HEK293 (cell line): ENCODE results near the gene ABCB9.

Experiments
- SETDB1 ChIP-seq: IDR thresholded peaks from one replicate; pipeline ENCODE4 v1.6.1; 2017; ENCODE audit warnings: mild to moderate bottlenecking, low read length, moderate library complexity, mixed read lengths; ENCODE audit not compliant: insufficient read length
- ZFP3 ChIP-seq: fragments of 450-650 bp; formaldehyde crosslinking; IDR thresholded peaks from 2 replicates; pipeline ENCODE4 v1.5.1; 2016; ENCODE audit warnings: low read depth, missing biosample characterization, missing genetic modification characterization
- ZIC2 ChIP-seq: fragments of 450-650 bp; formaldehyde crosslinking; IDR thresholded peaks from 2 replicates; pipeline ENCODE4 v1.5.1; 2016; ENCODE audit warnings: missing biosample characterization, missing genetic modification characterization
- ZNF366 ChIP-seq: fragments of 450-650 bp; formaldehyde crosslinking; conservative IDR thresholded peaks from 2 replicates; pipeline ENCODE4 v1.5.1; 2016; ENCODE audit warnings: missing biosample characterization, missing genetic modification characterization
- ZNF660 ChIP-seq: fragments of 450-650 bp; IDR thresholded peaks from 2 replicates; pipeline ENCODE4 v1.5.1; 2018; ENCODE audit warnings: missing biosample characterization, mild to moderate bottlenecking, missing genetic modification characterization
- ZNF785 ChIP-seq: fragments of 450-650 bp; formaldehyde crosslinking; IDR thresholded peaks from 2 replicates; pipeline ENCODE4 v1.5.1; 2016; ENCODE audit warnings: missing biosample characterization, missing genetic modification characterization
- TF ChIP-seq, protein P1 (sequence below): fragments of 450-650 bp; formaldehyde crosslinking; IDR thresholded peaks from 2 replicates; pipeline ENCODE4 v1.5.1; 2016; ENCODE audit warnings: missing biosample characterization, missing genetic modification characterization
- TF ChIP-seq, protein P2 (sequence below): fragments of 450-650 bp; formaldehyde crosslinking; IDR thresholded peaks from 2 replicates; pipeline ENCODE4 v1.5.1; 2016; ENCODE audit warnings: missing biosample characterization, missing genetic modification characterization
- TF ChIP-seq, protein P3 (sequence below): fragments of 450-650 bp; formaldehyde crosslinking; conservative IDR thresholded peaks from 2 replicates; pipeline ENCODE4 v1.5.1; 2016; ENCODE audit warnings: low read depth, missing biosample characterization, missing genetic modification characterization

DNA sequence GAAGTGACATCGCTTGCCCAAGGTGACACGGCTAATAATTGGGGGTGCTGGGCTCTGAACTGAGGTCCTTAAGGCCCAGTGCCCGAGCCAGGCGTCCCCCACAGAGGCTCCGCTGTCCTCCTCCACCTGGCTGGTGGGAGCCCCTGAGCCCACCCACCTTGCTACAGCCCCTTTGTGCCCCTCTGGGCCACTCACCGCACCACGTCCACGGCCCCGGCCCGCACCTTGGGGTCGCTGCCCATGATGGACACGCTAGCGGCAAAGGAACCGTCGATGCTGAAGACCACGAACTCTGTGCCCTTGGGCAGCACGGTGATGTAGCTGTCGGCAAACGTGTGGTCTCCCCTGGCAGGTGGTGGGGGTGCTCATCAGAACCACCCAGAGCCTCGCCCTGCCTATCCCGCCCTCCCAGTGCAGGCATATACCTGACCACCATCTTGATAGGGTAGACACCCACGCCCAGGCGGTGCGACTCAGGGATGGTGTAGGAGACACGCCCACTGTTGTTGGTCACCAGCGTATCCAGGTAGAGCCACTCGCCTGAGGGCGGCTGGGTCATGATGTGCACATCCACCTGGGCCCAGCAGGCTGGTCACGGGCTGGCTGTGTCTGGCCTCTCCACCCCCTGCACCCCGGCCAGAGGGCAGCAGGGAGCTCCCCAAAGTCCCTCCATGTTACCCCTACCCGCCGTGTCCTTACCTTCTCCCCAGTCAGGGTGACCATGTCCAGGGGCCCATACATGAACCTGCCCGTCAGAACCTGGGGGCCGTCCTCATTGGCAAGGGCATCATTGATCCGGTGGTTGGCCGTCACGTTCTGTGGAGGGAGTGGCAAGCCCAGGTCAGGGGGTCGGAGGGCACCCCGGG lies 21.1 kb upstream of the ABCB9 start:
- TF ChIP-seq ZNF366 (tag by site-specific recombination) = no peak
- no peak for TF ChIP-seq ZIC2 (tag by site-specific recombination)
- TF ChIP-seq, protein P1, sequence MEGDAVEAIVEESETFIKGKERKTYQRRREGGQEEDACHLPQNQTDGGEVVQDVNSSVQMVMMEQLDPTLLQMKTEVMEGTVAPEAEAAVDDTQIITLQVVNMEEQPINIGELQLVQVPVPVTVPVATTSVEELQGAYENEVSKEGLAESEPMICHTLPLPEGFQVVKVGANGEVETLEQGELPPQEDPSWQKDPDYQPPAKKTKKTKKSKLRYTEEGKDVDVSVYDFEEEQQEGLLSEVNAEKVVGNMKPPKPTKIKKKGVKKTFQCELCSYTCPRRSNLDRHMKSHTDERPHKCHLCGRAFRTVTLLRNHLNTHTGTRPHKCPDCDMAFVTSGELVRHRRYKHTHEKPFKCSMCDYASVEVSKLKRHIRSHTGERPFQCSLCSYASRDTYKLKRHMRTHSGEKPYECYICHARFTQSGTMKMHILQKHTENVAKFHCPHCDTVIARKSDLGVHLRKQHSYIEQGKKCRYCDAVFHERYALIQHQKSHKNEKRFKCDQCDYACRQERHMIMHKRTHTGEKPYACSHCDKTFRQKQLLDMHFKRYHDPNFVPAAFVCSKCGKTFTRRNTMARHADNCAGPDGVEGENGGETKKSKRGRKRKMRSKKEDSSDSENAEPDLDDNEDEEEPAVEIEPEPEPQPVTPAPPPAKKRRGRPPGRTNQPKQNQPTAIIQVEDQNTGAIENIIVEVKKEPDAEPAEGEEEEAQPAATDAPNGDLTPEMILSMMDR (tag by site-specific recombination) = no peak
- TF ChIP-seq, protein P2, sequence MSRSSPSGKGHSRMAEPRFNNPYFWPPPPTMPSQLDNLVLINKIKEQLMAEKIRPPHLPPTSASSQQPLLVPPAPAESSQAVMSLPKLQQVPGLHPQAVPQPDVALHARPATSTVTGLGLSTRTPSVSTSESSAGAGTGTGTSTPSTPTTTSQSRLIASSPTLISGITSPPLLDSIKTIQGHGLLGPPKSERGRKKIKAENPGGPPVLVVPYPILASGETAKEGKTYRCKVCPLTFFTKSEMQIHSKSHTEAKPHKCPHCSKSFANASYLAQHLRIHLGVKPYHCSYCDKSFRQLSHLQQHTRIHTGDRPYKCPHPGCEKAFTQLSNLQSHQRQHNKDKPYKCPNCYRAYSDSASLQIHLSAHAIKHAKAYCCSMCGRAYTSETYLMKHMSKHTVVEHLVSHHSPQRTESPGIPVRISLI (tag by site-specific recombination) = no peak
- TF ChIP-seq SETDB1 = no peak
- TF ChIP-seq ZFP3 = no peak
- no peak for TF ChIP-seq ZNF660 (tag by site-specific recombination)
- TF ChIP-seq, protein P3, sequence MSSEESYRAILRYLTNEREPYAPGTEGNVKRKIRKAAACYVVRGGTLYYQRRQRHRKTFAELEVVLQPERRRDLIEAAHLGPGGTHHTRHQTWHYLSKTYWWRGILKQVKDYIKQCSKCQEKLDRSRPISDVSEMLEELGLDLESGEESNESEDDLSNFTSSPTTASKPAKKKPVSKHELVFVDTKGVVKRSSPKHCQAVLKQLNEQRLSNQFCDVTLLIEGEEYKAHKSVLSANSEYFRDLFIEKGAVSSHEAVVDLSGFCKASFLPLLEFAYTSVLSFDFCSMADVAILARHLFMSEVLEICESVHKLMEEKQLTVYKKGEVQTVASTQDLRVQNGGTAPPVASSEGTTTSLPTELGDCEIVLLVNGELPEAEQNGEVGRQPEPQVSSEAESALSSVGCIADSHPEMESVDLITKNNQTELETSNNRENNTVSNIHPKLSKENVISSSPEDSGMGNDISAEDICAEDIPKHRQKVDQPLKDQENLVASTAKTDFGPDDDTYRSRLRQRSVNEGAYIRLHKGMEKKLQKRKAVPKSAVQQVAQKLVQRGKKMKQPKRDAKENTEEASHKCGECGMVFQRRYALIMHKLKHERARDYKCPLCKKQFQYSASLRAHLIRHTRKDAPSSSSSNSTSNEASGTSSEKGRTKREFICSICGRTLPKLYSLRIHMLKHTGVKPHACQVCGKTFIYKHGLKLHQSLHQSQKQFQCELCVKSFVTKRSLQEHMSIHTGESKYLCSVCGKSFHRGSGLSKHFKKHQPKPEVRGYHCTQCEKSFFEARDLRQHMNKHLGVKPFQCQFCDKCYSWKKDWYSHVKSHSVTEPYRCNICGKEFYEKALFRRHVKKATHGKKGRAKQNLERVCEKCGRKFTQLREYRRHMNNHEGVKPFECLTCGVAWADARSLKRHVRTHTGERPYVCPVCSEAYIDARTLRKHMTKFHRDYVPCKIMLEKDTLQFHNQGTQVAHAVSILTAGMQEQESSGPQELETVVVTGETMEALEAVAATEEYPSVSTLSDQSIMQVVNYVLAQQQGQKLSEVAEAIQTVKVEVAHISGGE (tag by site-specific recombination) = no peak
- TF ChIP-seq ZNF785 (tag by site-specific recombination) = no peak
